PFSK-1 (cell line): ENCODE measurements around the gene CHST9.

Source experiments
- POLR2AphosphoS5 ChIP-seq: IDR thresholded peaks from 2 replicates; pipeline ENCODE4 v1.6.1; 2012; ENCODE audit warnings: low read depth, mild to moderate bottlenecking, control low read depth, low read length, moderate library complexity
- SIN3A ChIP-seq: IDR thresholded peaks from 2 replicates; pipeline ENCODE4 v1.6.1; 2012; ENCODE audit warnings: mild to moderate bottlenecking, low read length, moderate library complexity, borderline replicate concordance; ENCODE audit not compliant: insufficient read depth

DNA sequence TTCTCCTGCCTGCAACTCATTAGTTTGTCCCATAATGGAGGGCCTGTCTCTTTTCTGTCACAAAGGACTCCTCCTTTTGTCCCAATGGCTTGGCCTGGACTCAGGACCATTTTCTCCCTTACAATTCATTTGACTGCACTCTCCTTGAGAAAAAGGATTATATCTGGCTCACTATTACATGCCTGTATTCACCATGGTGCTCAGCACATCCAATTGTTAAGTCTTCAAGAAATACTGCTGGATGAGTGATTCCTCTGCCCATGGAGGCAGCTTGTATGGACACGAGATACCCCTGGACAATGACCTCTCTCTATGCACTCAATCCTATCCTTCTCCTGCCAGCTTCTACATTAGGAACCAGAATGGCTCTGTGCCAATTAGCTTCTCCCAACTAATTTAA, 47.0 kb downstream of the CHST9 start:
- TF ChIP-seq POLR2AphosphoS5 (no peak), SIN3A (no peak)
